ENCODE data around the gene MTMR3. TPM values are rescaled to one million over a fixed set of nuclear protein-coding genes. Genes with fewer than 3 reads are reported as not detected.

MTMR3 gene
- total RNA-seq, 1 experiment from 2014 or later: 27.0 TPM

DNA sequence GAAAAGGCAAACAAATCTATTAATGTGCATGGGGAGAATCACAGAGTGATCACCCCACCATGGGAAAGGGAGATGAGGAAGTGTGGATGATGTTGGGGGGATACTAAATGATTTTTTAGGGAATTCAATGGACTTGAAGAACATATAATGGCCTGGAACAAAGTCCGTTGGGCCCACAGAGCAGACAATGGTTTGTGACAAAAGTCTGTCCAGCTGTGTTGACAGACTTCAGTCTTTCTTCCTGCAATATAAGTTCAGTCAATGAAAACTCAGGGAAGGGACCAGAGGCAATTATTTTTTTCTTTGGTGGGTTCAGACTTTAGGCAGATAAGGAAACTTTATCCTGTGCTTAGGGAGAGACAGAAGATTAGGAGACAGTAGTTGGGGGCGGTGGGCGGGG, 179.3 kb downstream of the MTMR3 start:
- DNase-seq (ENCODE audit: low read depth, low spot score) (no peak), ATAC-seq (no peak)
- H3K4me3 ChIP-seq (replicated peaks in 1 of 2; ENCODE audit: low read depth in 1 of 2, low read length in 2 of 2): no peak overlapping the region
- TF ChIP-seq EZH2 (IDR thresholded peaks at IDR 0.05) (no peak), SP1 (IDR thresholded peaks at IDR 0.05; ENCODE audit: low read depth) (no peak), ELF1 (IDR thresholded peaks at IDR 0.05; ENCODE audit: borderline replicate concordance, low read depth) (no peak), SRF (IDR thresholded peaks at IDR 0.05; ENCODE audit: low read depth) (no peak), FOSL1 (IDR thresholded peaks at IDR 0.05; ENCODE audit: low read depth) (no peak), CBX3 (IDR thresholded peaks at IDR 0.05; ENCODE audit: low read depth) (no peak), POLR2A (IDR thresholded peaks at IDR 0.05; ENCODE audit: borderline replicate concordance, extremely low read depth, insufficient read depth, insufficient read length) (no peak), EZH2phosphoT487 (IDR thresholded peaks at IDR 0.05; ENCODE audit: borderline replicate concordance) (no peak), CEBPB (IDR thresholded peaks at IDR 0.05; ENCODE audit: low read depth) (no peak)
- TF ChIP-seq, protein P1, sequence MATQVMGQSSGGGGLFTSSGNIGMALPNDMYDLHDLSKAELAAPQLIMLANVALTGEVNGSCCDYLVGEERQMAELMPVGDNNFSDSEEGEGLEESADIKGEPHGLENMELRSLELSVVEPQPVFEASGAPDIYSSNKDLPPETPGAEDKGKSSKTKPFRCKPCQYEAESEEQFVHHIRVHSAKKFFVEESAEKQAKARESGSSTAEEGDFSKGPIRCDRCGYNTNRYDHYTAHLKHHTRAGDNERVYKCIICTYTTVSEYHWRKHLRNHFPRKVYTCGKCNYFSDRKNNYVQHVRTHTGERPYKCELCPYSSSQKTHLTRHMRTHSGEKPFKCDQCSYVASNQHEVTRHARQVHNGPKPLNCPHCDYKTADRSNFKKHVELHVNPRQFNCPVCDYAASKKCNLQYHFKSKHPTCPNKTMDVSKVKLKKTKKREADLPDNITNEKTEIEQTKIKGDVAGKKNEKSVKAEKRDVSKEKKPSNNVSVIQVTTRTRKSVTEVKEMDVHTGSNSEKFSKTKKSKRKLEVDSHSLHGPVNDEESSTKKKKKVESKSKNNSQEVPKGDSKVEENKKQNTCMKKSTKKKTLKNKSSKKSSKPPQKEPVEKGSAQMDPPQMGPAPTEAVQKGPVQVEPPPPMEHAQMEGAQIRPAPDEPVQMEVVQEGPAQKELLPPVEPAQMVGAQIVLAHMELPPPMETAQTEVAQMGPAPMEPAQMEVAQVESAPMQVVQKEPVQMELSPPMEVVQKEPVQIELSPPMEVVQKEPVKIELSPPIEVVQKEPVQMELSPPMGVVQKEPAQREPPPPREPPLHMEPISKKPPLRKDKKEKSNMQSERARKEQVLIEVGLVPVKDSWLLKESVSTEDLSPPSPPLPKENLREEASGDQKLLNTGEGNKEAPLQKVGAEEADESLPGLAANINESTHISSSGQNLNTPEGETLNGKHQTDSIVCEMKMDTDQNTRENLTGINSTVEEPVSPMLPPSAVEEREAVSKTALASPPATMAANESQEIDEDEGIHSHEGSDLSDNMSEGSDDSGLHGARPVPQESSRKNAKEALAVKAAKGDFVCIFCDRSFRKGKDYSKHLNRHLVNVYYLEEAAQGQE (IDR thresholded peaks at IDR 0.05; ENCODE audit: low read depth): no peak
- no peak overlapping the region for H3K9ac ChIP-seq (ENCODE audit: low read length)
- H3K4me1 ChIP-seq (ENCODE audit: control insufficient read depth in 1 of 2, insufficient read depth in 2 of 2, low read length in 2 of 2): no peaks in the 10 kb centered on the region
- no peaks in the 10 kb centered on the region for H3K9me2 ChIP-seq (ENCODE audit: insufficient read depth)
- intact Hi-C loops (cut with micrococcal nuclease): no loop called here
- no peaks in the 10 kb centered on the region for H4K20me1 ChIP-seq (ENCODE audit: insufficient read depth)
- H3K79me2 ChIP-seq (ENCODE audit: insufficient read depth, low read length): no peaks in the 10 kb centered on the region
- H2AFZ ChIP-seq (ENCODE audit: low read depth, low read length, poor library complexity, severe bottlenecking): no peak overlapping the region
- no peaks in the 10 kb centered on the region for H3K36me3 ChIP-seq (ENCODE audit: control insufficient read depth in 1 of 2, insufficient read depth in 2 of 2, low read length in 2 of 2)
- BruUV-seq (replicated peaks): no TSS peak
- no peaks in the 10 kb centered on the region for H3K9me3 ChIP-seq (ENCODE audit: control insufficient read depth in 1 of 2, insufficient read depth in 1 of 2, low read depth in 1 of 2, low read length in 2 of 2)
- no peaks in the 10 kb centered on the region for H3K27me3 ChIP-seq (ENCODE audit: insufficient read depth, low read length)
- CTCF ChIA-PET: no interaction called here
- no peak overlapping the region for H3K27ac ChIP-seq (ENCODE audit: low read depth, low read length)
- no peak overlapping the region for H3K4me2 ChIP-seq (ENCODE audit: low read length)
- POLR2A ChIA-PET: no interaction called here
- RAD21 ChIA-PET (ENCODE audit: low non-redundant PET in 1 of 2, low total read pairs in 2 of 2, uncharacterized antibody in 2 of 2, unreplicated experiment in 2 of 2): no interaction called here

Data from HCT116 (cell line).